K562 (cell line): ENCODE data around the gene ATRNL1. TPM values are rescaled to one million over a fixed set of nuclear protein-coding genes. Genes with fewer than 3 reads are reported as not detected.

ENCODE experiments used
- ATAC-seq: fragments of 200-7000 bp; cut with Tn5 transposase; 3 replicates; pipeline ENCODE4 v1.9.1; 2020; ENCODE audit warnings: moderate library complexity
- BruUV-seq: library from RNA; stranded (reverse); fragments of 400-500 nt; replicated peaks from 2 replicates; lab custom pipeline; 2021; lab: Mats Ljungman, UMichigan
- CTCF ChIA-PET: fragments of 300-600 bp; formaldehyde crosslinking; extraction: SDS; loops from one replicate; lab custom pipeline; 2021; ENCODE audit warnings: low intra/inter-chr PET ratio; lab: Yijun Ruan, JAX
- POLR2A ChIA-PET: fragments of 300-600, 350-650 bp; sonication (Branson Sonifier 250); formaldehyde crosslinking; extraction: SDS; loops from one replicate; lab custom pipeline; 2021; ENCODE audit warnings: antibody characterized with exemption, inconsistent platforms; lab: Yijun Ruan, JAX
- DNase-seq, 4 experiments: peaks; one replicate each; pipeline versions ENCODE4 v3.0.0 to v3.0.0-alpha.2; 2011 to 2018; ENCODE audit warnings: low spot score in 3 of 4, mixed read lengths in 3 of 4; ENCODE audit errors: extremely low read depth in 1 of 4
- FAIRE-seq: peaks from 2 replicates; lab custom pipeline; 2011; peaks lifted over from hg19 to GRCh38; lab: Jason Lieb, UNC
- H2AFZ ChIP-seq: 2 replicates; pipeline ENCODE4 v1.6.0; 2011; ENCODE audit warnings: low read depth, low read length, control low read depth, inconsistent platforms
- H3K27ac ChIP-seq: fragments of 200-600 bp; 3 replicates; pipeline ENCODE4 v1.8.0; 2011; ENCODE audit warnings: low read depth, mild to moderate bottlenecking, control low read depth, inconsistent platforms, low read length, moderate library complexity, mixed read lengths; ENCODE audit errors: extremely low read depth
- H3K27me3 ChIP-seq, 2 experiments: fragments of 300-600 bp in 1 of 2; 2 replicates in 1 of 2; 3 replicates in 1 of 2; pipeline versions ENCODE4 v1.6.0 to v1.8.0; 2011; ENCODE audit warnings: inconsistent platforms in 2 of 2, low read length in 2 of 2, mild to moderate bottlenecking in 1 of 2, mixed read lengths in 1 of 2, moderate library complexity in 1 of 2; ENCODE audit not compliant: control insufficient read depth in 2 of 2, insufficient read depth in 2 of 2
- H3K36me3 ChIP-seq: fragments of 300-600 bp; 3 replicates; pipeline ENCODE4 v1.8.0; 2011; ENCODE audit warnings: mild to moderate bottlenecking, low read length, inconsistent platforms; ENCODE audit not compliant: control insufficient read depth, insufficient read depth
- H3K4me1 ChIP-seq, 2 experiments: fragments of 200-600 bp in 1 of 2; replicated peaks in 1 of 2; 2 replicates in 1 of 2; 3 replicates in 1 of 2; pipeline versions ENCODE4 v1.5.1 to v1.8.0; 2011; ENCODE audit warnings: inconsistent platforms in 2 of 2, low read length in 2 of 2, mild to moderate bottlenecking in 1 of 2, mixed read lengths in 1 of 2, moderate library complexity in 1 of 2; ENCODE audit not compliant: control insufficient read depth in 2 of 2, insufficient read depth in 2 of 2
- H3K4me2 ChIP-seq: 2 replicates; pipeline ENCODE4 v1.6.1; 2011; ENCODE audit warnings: low read length, control low read depth, inconsistent platforms, mixed read lengths; ENCODE audit not compliant: insufficient read depth
- H3K4me3 ChIP-seq: fragments of 200-600 bp; sonication (generic), shearing (Covaris generic); 2 replicates; pipeline ENCODE4 v1.5.1; 2016; ENCODE audit warnings: control low read depth, inconsistent platforms
- H3K79me2 ChIP-seq: fragments of 200-600 bp; 3 replicates; pipeline ENCODE4 v1.8.0; 2011; ENCODE audit warnings: low read length, inconsistent platforms; ENCODE audit not compliant: control insufficient read depth, insufficient read depth
- H3K9ac ChIP-seq, 2 experiments: 2 replicates each; pipeline versions ENCODE4 v1.6.0 to v1.6.1; 2011; ENCODE audit warnings: low read depth in 2 of 2, low read length in 2 of 2, control low read depth in 1 of 2, inconsistent platforms in 1 of 2, mild to moderate bottlenecking in 1 of 2, mixed read lengths in 1 of 2; ENCODE audit not compliant: insufficient read depth in 1 of 2
- H3K9me1 ChIP-seq: one replicate; pipeline ENCODE4 v1.6.0; 2011; ENCODE audit warnings: inconsistent platforms, mild to moderate bottlenecking, low read length, moderate library complexity; ENCODE audit not compliant: control insufficient read depth, insufficient read depth
- H3K9me3 ChIP-seq: replicated peaks from 2 replicates; pipeline ENCODE4 v1.5.1; 2011; ENCODE audit warnings: low read depth, low read length, inconsistent platforms; ENCODE audit not compliant: control insufficient read depth, insufficient read depth
- H4K20me1 ChIP-seq: replicated peaks from 2 replicates; pipeline ENCODE4 v1.6.1; 2011; ENCODE audit warnings: low read length, inconsistent platforms, mixed read lengths; ENCODE audit not compliant: control insufficient read depth, insufficient read depth
- HDAC2 ChIP-seq: fragments of 450-650 bp; IDR thresholded peaks from 2 replicates; pipeline ENCODE4 v1.6.1; 2016; ENCODE audit warnings: mild to moderate bottlenecking
- HOXB6 ChIP-seq: fragments of 250-450 bp; sonication (Bioruptor Pico); IDR thresholded peaks from 2 replicates; pipeline ENCODE4 v1.5.1; 2022; ENCODE audit warnings: mild to moderate bottlenecking, borderline replicate concordance
- ILK ChIP-seq: fragments of 450-650 bp; IDR thresholded peaks from 2 replicates; pipeline ENCODE4 v1.6.1; 2016; ENCODE audit warnings: missing genetic modification characterization, low read depth, mild to moderate bottlenecking, missing compliant biosample characterization, moderate library complexity, borderline replicate concordance
- MYC ChIP-seq, 2 experiments: fragments of 250-450 bp in 1 of 2; sonication (Bioruptor Pico) in 1 of 2; IDR thresholded peaks; 2 replicates each; pipeline versions ENCODE4 v1.5.1 to v1.6.1; 2012 to 2021; ENCODE audit warnings: low read depth in 2 of 2, borderline replicate concordance in 1 of 2, improper control_type of control experiment in 1 of 2, low read length in 1 of 2, mild to moderate bottlenecking in 1 of 2, moderate library complexity in 1 of 2
- POLR3G ChIP-seq: IDR thresholded peaks from 2 replicates; pipeline ENCODE4 v1.6.1; 2011; ENCODE audit not compliant: insufficient read length, insufficient replicate concordance; ENCODE audit errors: extremely low read depth
- SAP30 ChIP-seq: fragments of 200-600 bp; sonication (generic); IDR thresholded peaks from 2 replicates; pipeline ENCODE4 v1.6.1; 2012; ENCODE audit warnings: borderline replicate concordance, low read depth, mild to moderate bottlenecking, moderate library complexity, low read length, control low read depth, inconsistent platforms; ENCODE audit not compliant: insufficient read depth, poor library complexity, severe bottlenecking
- ZSCAN32 ChIP-seq: fragments of 450-650 bp; formaldehyde crosslinking; IDR thresholded peaks from 2 replicates; pipeline ENCODE4 v1.4.0; 2020; ENCODE audit warnings: mild to moderate bottlenecking, moderate library complexity
- WGBS: fragments of 100-300 bp; shearing (Covaris generic); methylation state at CpG from one replicate; pipeline ENCODE4 v1.1.6; 2016; ENCODE audit warnings: low coverage, mixed read lengths; ENCODE audit not compliant: insufficient coverage; ENCODE audit errors: missing lambda C conversion rate; 5-methylcytosine and 5-hydroxymethylcytosine counted together
- in situ Hi-C: fragments of 300-500 bp; cut with MboI; formaldehyde crosslinking; loops from 4 replicates; pipeline ENCODE4 v1.15.0; 2018; ENCODE audit warnings: inconsistent platforms, mixed read lengths
- intact Hi-C: fragments of 100-400 bp; cut with micrococcal nuclease; formaldehyde crosslinking; loops from 2 replicates; pipeline ENCODE4 v1.14.2; 2022
- polyA plus RNA-seq, 8 experiments: library from polyadenylated mRNA; depleted of rRNA in 4 of 8; stranded (reverse) in 5 of 8; unstranded in 3 of 8; fragments of >200 nt; fragmentation: Nextera tagmentation in 2 of 8; fragmentation: Illumina TruSeq in 1 of 8; extraction: Ambion mirVana in 2 of 8; extraction: Trizol in 1 of 8; gene quantifications; 2 replicates each; pipeline versions ENCODE4 v1.2.1 to v1.2.3, GENCODE V29; 2011 to 2014; ENCODE audit warnings: inconsistent platforms in 1 of 8, missing spikeins in 1 of 8
- total RNA-seq, 7 experiments: library from RNA; depleted of rRNA in 6 of 7; stranded (reverse); fragments of >200 nt in 6 of 7; fragmentation: Illumina TruSeq in 2 of 7; extraction: Trizol in 2 of 7; gene quantifications; 2 replicates each; pipeline versions ENCODE4 v1.2.1 to v1.2.3, GENCODE V29; 2011 to 2021; ENCODE audit warnings: low replicate concordance in 1 of 7

Gene ATRNL1
- total and polyA plus RNA-seq, 9 of the 15 experiments (the other 6 are each of a cell fraction or from before 2014, with no cell fraction given): 0.18 TPM; not detected in 8

DNA sequence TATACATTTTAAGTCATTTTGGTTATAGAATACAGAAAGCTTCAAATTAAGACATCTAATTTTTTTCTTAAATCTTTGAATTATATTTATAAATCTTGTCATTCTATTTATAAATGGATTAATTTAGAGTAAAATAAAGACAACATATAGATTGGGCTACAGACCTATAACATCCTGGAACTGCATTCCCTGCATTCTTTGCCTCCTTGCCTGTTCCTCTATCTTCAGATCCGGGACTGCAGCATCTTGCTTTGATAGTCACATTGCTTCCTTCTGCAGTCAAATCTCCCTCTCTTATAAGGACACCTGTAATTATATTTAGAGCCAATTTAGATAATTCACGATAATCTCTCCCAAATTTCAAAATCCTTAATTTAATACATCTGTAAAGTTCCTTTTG lies 64.2 kb downstream of the ATRNL1 start:
- in situ Hi-C loops: no loop called here
- DNase-seq: no peak
- H2AFZ ChIP-seq: no peak overlapping the region
- CTCF ChIA-PET: no interaction called here
- H3K27ac ChIP-seq: no peak overlapping the region
- no peak overlapping the region for H3K4me3 ChIP-seq
- WGBS: 4% methylated on average over 2 of the region's 2 CpGs
- no peaks in the 10 kb centered on the region for H3K27me3 ChIP-seq
- H3K9me3 ChIP-seq: no peaks in the 10 kb centered on the region
- no peaks in the 10 kb centered on the region for H4K20me1 ChIP-seq
- no peaks in the 10 kb centered on the region for H3K9me1 ChIP-seq
- FAIRE-seq: no peak
- no peak overlapping the region for H3K9ac ChIP-seq
- POLR2A ChIA-PET: no interaction called here
- H3K36me3 ChIP-seq: no peaks in the 10 kb centered on the region
- BruUV-seq: no TSS peak
- H3K79me2 ChIP-seq: no peaks in the 10 kb centered on the region
- intact Hi-C loops: no loop called here
- H3K4me1 ChIP-seq: no peaks in the 10 kb centered on the region
- no peak for TF ChIP-seq MYC (IDR thresholded peaks at IDR 0.05; ENCODE audit: low read depth, low read length)
- TF ChIP-seq MYC (CRISPR knock-in tag; IDR thresholded peaks at IDR 0.05; ENCODE audit: borderline replicate concordance, low read depth): no peak
- TF ChIP-seq POLR3G: no peak
- TF ChIP-seq SAP30: no peak
- TF ChIP-seq HOXB6: no peak
- no peak for TF ChIP-seq ZSCAN32
- TF ChIP-seq ILK (tag): no peak
- TF ChIP-seq HDAC2: no peak
- TF ChIP-seq, all 486 proteins: peak for 0
- no peak for ATAC-seq
- H3K4me2 ChIP-seq: no peak overlapping the region
